GM19099 (cell line): ENCODE measurements around the gene A1BG.

Source experiments
- POLR2A ChIP-seq: IDR thresholded peaks from 3 replicates; pipeline ENCODE4 v1.6.1; 2011; ENCODE audit warnings: low read depth; ENCODE audit not compliant: insufficient read length; ENCODE audit errors: extremely low read depth

The A1BG gene

GRCh38 chr19:58334691-58335249 lies 18.5 kb downstream of the A1BG start:
- no peak for TF ChIP-seq POLR2A

- no peak for TF ChIP-seq POLR2A
Observed at GRCh38 chr19:58332697-58333096, 20.6 kb downstream of the A1BG start.

- TF ChIP-seq POLR2A: no peak
Observed at GRCh38 chr19:58330458-58330857, 22.8 kb downstream of the A1BG start.

GRCh38 chr19:58328999-58329398 lies 24.3 kb downstream of the A1BG start:
- no peak for TF ChIP-seq POLR2A

GRCh38 chr19:58326914-58327726 lies 26.2 kb downstream of the A1BG start, which contains the start of gene ZSCAN22:
TSS of gene ZSCAN22 (plus strand) at chr19:58326994. CDS start at chr19:58334803, 7,809 bp downstream.
- peak; percentile 71 for TF ChIP-seq POLR2A

GRCh38 chr19:58326501-58326913 lies 26.8 kb downstream of the A1BG start:
- TF ChIP-seq POLR2A: no peak

- TF ChIP-seq POLR2A: no peak
Observed at GRCh38 chr19:58325311-58326022, 27.8 kb downstream of the A1BG start.

GRCh38 chr19:58319241-58319640 lies 34.1 kb downstream of the A1BG start:
- TF ChIP-seq POLR2A: no peak

GRCh38 chr19:58318297-58318696 lies 35.0 kb downstream of the A1BG start:
- no peak for TF ChIP-seq POLR2A

GRCh38 chr19:58317476-58318072 lies 35.7 kb downstream of the A1BG start:
- no peak for TF ChIP-seq POLR2A

- no peak for TF ChIP-seq POLR2A
Observed at GRCh38 chr19:58315580-58315979, 37.7 kb downstream of the A1BG start.

- TF ChIP-seq POLR2A: no peak
Observed at GRCh38 chr19:58311345-58311865, 41.9 kb downstream of the A1BG start.

- TF ChIP-seq POLR2A: no peak
Observed at GRCh38 chr19:58307736-58308135, 45.6 kb downstream of the A1BG start.

- no peak for TF ChIP-seq POLR2A
Observed at GRCh38 chr19:58305932-58306323, 47.4 kb downstream of the A1BG start.
